HUES48 (cell line): ENCODE data around the gene FBLN2.

Experiments
- H3K27ac ChIP-seq: one replicate; pipeline ENCODE4 v1.7.0; 2013; ENCODE audit warnings: low read depth, low read length, inconsistent platforms
- H3K27me3 ChIP-seq: 2 replicates; pipeline ENCODE4 v1.6.1; 2013; ENCODE audit warnings: mild to moderate bottlenecking, low read length; ENCODE audit not compliant: control insufficient read depth, insufficient read depth
- H3K36me3 ChIP-seq: 2 replicates; pipeline ENCODE4 v1.6.1; 2013; ENCODE audit warnings: low read length; ENCODE audit not compliant: control insufficient read depth, insufficient read depth
- H3K4me1 ChIP-seq: 2 replicates; pipeline ENCODE4 v1.6.1; 2013; ENCODE audit warnings: mild to moderate bottlenecking, low read length; ENCODE audit not compliant: control insufficient read depth, insufficient read depth
- H3K4me3 ChIP-seq: 2 replicates; pipeline ENCODE4 v1.5.1; 2013; ENCODE audit warnings: mild to moderate bottlenecking, low read depth, low read length
- H3K9ac ChIP-seq: 2 replicates; pipeline ENCODE4 v1.6.1; 2013; ENCODE audit warnings: mild to moderate bottlenecking, low read depth, low read length, moderate library complexity
- H3K9me3 ChIP-seq: 2 replicates; pipeline ENCODE4 v1.6.1; 2013; ENCODE audit warnings: low read length; ENCODE audit not compliant: control insufficient read depth, insufficient read depth

FBLN2 gene

DNA sequence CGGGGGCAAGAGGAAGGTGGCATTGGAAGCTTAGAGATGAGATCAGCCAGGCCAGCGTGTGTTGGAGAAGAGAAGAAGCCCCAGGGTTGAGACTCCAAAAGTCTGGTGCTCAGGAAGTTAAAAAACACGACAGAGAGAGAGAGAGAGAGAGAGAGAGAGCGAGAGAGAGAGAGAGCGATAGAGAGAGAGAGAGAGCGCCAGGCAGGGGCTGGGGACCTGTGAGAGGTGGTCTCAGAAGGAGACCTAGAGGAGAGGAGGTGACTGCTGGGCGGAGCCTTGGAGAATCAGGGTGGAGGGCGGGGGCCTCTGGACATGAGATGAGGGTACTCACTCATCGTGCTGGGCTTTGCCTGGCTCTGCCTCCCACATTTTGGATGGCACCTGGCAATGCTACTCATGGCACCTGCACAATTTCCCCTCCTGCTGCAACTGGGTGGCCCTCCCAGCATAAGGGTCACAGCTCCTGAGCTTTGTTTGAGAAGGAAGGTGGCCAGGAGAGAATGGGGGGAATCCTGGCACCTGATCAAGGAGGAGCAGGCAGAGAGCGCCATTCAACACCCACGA is 51.0 kb downstream of the FBLN2 start:
- H3K27me3 ChIP-seq, result no peaks in the 10 kb centered on the region
- no peak overlapping the region for H3K4me3 ChIP-seq
- H3K9ac ChIP-seq, result no peak overlapping the region
- no peak overlapping the region for H3K27ac ChIP-seq
- no peaks in the 10 kb centered on the region for H3K36me3 ChIP-seq
- peaks cover 7% of the 10 kb centered on the region; the same call in 1 of the 2 replicates for H3K4me1 ChIP-seq
- no peaks in the 10 kb centered on the region for H3K9me3 ChIP-seq

DNA sequence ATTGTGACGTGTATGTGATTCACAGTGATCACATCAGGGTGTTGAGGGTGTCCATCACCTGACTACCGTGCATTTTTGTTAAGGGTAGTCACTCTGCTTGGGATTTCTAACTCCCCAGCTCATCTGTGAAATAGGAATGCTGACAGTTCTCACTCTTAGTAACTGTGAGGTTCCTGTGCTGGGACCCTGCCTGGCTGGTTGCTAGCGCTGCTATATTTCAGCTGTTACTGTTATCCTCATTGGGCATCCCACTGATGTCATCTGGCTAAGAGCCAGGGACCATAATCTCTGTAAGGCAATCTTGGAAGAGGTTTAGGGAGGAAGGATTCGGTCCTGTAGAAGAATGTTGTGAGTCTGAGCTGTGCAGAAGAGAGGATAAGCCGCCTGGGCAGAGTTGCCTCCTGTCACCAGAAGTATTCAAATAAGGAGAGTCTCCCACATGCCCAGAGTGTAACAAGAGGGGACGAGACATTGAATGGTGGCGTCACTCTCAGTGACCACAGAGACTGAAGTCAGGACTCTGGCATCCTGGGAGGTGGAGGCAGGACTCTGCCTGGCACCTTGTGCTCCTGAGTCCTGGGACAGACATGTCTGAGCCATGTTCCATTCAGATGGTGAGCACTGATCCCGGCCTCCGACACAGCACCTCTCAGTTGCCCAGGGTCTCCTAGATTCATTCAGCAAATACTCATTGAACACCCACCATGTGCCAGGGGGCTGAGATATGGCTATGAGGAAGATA is 52.2 kb downstream of the FBLN2 start:
- H3K27me3 ChIP-seq, result no peaks in the 10 kb centered on the region
- H3K9ac ChIP-seq, result no peak overlapping the region
- H3K4me3 ChIP-seq, result no peak overlapping the region
- H3K9me3 ChIP-seq, result no peaks in the 10 kb centered on the region
- no peaks in the 10 kb centered on the region for H3K36me3 ChIP-seq
- no peak overlapping the region for H3K27ac ChIP-seq
- no peaks in the 10 kb centered on the region for H3K4me1 ChIP-seq

DNA sequence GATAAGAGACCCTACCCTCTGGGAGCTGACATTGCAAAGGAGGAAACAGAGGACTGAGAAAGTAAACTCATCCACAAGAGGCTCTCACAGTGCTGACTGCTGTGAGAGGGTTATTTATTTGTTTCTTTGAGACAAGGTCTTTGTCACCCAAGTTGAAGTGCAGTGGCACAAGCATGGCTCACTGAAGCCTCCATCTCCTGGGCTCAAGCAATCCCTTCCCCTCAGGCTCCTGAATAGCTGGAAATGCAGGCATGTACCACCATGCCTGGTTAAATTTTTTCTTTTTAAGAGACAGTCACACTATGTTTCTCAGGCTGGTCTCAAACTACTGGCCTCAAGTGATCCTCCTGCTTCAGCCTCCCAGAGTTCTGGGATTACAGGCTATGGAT is 52.8 kb downstream of the FBLN2 start:
- no peaks in the 10 kb centered on the region for H3K4me1 ChIP-seq
- H3K27ac ChIP-seq, result no peak overlapping the region
- H3K4me3 ChIP-seq, result no peak overlapping the region
- no peak overlapping the region for H3K9ac ChIP-seq
- no peaks in the 10 kb centered on the region for H3K27me3 ChIP-seq
- no peaks in the 10 kb centered on the region for H3K9me3 ChIP-seq
- no peaks in the 10 kb centered on the region for H3K36me3 ChIP-seq

DNA sequence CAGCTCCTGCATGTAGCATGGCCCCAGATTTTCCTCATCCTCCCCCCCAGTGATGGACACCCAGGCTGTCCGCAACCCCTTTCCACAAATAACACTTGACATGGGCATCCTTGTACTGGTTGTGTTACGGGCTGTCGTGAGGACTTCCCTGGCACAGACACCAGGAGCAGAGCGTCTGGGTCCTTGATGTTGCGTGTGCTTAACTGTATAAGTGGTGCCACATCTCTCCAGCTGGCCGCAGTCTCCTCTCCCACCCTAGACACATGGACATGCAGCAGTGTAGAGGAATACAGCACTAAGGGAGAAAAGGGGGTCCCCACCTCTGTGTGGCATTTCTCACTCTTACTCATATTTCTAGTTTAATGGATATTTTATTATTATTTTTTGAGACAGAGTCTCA is 56.6 kb downstream of the FBLN2 start:
- H3K9ac ChIP-seq, result no peak overlapping the region
- no peak overlapping the region for H3K27ac ChIP-seq
- H3K4me1 ChIP-seq, result no peaks in the 10 kb centered on the region
- H3K9me3 ChIP-seq, result no peaks in the 10 kb centered on the region
- H3K27me3 ChIP-seq, result no peaks in the 10 kb centered on the region
- H3K36me3 ChIP-seq, result no peaks in the 10 kb centered on the region
- H3K4me3 ChIP-seq, result no peak overlapping the region

DNA sequence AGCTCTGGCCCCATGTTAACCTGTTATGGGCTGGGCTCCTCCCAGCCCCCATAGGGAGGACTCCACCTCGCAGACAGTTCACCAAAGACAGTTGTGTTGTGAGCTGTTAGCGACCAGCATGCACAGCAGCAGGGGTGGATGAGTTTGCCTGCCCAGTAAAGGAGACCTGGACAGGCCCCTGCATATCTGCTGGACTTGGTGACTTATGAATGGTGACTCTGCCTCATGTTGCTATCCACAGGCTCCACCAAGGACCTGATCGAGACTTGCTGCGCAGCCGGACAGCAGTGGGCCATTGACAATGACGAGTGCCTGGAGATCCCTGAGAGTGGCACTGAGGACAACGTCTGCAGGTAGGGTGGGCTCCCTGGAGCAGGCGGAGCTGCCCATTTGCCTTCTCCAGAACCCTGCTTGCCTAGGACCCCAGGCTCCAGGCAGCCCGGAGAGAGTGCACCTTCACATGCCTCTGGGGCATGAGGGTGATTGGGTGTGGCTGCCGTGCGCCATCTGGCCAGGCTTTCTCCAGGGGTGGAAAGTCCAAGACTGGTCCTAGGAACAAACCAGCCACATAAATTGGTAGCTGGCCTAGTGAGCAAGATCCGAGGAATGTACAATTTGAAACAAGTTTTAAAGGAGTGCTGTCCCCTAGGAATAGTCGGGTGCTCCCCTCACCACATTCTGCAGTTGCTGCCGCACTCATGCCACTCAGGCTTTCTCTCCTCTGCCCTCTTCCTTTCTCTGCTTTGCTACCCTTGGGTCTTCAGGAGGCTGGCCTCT is 59.1 kb downstream of the FBLN2 start:
- H3K36me3 ChIP-seq, result no peaks in the 10 kb centered on the region
- no peak overlapping the region for H3K4me3 ChIP-seq
- no peak overlapping the region for H3K27ac ChIP-seq
- no peaks in the 10 kb centered on the region for H3K4me1 ChIP-seq
- no peaks in the 10 kb centered on the region for H3K9me3 ChIP-seq
- no peak overlapping the region for H3K9ac ChIP-seq
- H3K27me3 ChIP-seq, result no peaks in the 10 kb centered on the region

DNA sequence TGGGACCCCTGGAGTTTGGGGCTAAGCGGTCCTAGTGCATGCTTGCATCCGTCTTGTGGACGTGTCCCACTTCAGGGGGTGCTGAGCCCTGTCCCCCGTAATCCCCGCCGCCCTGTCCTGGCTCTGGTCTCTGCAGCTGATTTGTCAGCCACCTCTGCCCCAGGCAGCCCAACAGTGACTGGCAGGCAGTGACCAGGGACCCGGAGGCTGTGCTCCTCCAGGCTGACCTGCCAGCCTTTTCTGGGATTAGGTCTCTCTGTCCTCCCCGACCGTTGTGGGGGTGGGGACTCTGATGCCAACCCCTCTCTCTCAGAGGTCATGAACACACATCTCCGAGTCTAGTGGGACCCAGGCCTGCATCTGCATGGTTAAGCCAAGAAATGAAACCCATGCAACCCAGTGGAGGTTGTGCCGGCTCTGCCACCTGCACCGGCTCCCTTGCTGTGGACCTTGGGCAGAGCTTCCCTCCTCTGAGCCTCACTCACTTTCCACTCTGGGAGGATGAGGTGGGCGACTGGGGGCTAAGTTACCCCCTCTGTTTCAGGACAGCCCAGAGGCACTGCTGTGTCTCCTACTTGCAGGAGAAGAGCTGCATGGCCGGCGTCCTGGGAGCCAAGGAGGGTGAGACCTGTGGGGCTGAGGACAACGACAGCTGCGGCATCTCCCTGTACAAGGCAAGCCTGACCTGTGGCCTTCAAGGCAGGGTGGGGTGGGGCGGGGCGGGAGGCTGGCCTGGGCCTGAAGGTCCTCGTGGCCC is 60.2 kb downstream of the FBLN2 start:
- H3K9ac ChIP-seq, result no peak overlapping the region
- H3K4me1 ChIP-seq, result no peaks in the 10 kb centered on the region
- H3K4me3 ChIP-seq, result no peak overlapping the region
- no peaks in the 10 kb centered on the region for H3K27me3 ChIP-seq
- H3K36me3 ChIP-seq, result no peaks in the 10 kb centered on the region
- H3K27ac ChIP-seq, result no peak overlapping the region
- H3K9me3 ChIP-seq, result no peaks in the 10 kb centered on the region

DNA sequence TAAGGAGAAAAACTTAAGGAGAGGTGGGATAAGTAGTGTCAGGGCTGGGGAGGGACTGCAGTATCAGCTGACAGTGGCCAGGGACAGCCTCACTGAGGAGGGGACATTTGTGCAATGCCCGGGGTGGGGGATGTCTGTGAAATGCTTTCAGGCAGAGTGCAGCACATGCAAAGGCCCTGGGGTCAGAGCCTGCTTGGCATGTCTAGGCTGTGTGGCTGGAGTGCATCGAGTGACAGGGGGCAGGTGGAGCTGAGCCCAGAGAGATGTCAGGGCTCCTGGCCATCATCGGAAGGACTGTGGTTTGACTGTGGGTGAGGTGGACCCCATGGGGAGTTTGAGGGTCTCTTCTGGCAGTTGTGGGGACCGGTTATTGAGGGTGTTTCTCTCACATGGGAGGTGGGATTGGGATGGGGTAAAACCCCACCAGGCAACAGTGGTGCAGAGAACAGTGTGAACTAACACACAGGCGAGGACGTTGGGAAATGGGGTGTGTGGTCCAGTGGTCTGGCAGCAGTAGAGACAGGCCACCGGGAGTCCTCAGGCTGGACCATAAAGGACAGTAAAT is 61.2 kb downstream of the FBLN2 start:
- Histone ChIP-seq H3K27ac (no peak overlapping the region), H3K4me3 (no peak overlapping the region), H3K4me1 (no peaks in the 10 kb centered on the region), H3K9me3 (no peaks in the 10 kb centered on the region), H3K9ac (no peak overlapping the region), H3K36me3 (no peaks in the 10 kb centered on the region), H3K27me3 (no peaks in the 10 kb centered on the region)

DNA sequence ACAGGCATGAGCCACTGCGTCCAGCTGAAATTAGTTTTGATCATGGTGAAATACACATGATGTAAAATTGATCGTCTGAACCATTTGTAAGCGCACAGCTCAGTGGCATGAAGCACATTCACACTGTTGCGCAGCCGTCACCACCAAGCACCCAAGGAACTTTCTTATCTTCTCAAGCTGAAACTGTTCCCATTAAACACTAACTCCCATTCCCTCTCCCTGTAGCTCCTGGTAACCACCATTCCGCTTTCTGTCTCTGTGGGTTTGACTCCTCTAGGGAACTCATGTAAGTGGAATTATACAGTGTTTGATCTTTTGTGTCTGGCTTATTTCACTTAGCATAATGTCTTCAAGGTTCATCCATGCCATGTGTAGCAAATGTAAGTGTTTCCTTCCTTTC is 62.3 kb downstream of the FBLN2 start:
- no peak overlapping the region for H3K9ac ChIP-seq
- no peak overlapping the region for H3K4me3 ChIP-seq
- H3K27me3 ChIP-seq, result no peaks in the 10 kb centered on the region
- no peaks in the 10 kb centered on the region for H3K4me1 ChIP-seq
- no peak overlapping the region for H3K27ac ChIP-seq
- H3K9me3 ChIP-seq, result no peaks in the 10 kb centered on the region
- no peaks in the 10 kb centered on the region for H3K36me3 ChIP-seq

DNA sequence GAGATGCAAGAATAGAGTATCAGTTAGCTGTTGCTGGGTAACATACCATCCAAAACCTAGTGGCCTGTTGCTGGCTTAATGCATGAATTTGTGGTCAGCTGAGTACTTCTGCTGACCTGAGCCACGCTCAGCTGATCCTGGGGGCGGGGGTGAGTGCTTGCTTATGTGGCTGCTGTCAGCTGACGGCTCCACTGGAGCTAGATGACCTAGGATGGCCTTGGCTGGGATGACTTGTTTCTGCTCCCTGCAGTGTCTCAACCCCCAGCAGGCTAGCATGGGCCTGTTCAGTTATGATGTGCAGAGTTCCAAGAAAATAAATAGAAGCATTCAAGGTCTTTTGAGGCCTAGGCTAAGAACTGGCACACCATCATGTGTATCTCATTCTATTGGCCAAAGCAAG is 63.9 kb downstream of the FBLN2 start:
- Histone ChIP-seq H3K4me3 (no peak overlapping the region), H3K4me1 (no peaks in the 10 kb centered on the region), H3K27ac (no peak overlapping the region), H3K27me3 (no peaks in the 10 kb centered on the region), H3K9me3 (no peaks in the 10 kb centered on the region), H3K9ac (no peak overlapping the region), H3K36me3 (no peaks in the 10 kb centered on the region)

DNA sequence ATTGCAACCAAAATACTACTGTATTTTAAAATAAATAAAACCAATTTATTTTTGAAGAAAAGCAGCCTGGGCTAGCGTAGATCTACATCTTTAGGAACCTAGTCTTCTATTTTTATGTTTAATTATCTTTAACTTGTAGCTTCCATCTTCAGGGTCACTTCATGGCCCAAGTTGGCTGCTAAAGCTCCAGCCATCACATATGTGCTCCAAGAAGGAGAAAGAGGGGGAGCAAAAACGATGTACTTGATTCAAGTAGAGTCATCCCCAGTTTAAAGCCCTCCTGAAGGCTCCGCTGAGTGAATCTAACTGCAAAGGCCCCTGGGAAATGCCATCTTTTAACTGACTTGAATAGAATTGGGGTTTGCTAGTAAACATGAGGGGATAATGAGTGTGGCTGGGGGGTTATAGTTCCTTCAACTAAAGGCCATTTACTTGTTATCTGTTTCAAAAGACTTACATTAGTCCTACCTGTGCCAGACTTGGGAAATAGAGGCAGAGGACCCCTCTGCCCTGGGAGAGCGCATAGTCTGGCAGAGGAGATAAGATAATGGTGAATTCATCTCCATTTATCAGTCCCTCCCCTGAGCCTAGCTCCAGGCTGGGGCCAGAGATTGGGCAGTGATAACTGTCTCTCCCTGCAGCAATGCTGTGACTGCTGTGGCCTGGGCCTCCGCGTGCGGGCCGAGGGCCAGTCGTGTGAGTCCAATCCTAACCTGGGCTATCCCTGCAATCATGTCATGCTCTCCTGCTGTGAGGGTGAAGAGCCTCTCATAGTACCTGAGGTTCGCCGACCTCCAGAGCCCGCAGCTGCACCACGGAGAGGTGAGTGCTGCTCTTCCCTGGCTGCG is 64.6 kb downstream of the FBLN2 start:
- Histone ChIP-seq H3K36me3 (no peaks in the 10 kb centered on the region), H3K4me1 (no peaks in the 10 kb centered on the region), H3K4me3 (no peak overlapping the region), H3K9ac (no peak overlapping the region), H3K27me3 (no peaks in the 10 kb centered on the region), H3K9me3 (no peaks in the 10 kb centered on the region), H3K27ac (no peak overlapping the region)
